ENCODE measurements around the gene EMP2. TPM values are rescaled to one million over a fixed set of nuclear protein-coding genes. Genes with fewer than 3 reads are reported as not detected.

EMP2 gene
- total RNA-seq, 1 donor from 2014 or later = 8.6 TPM

DNA sequence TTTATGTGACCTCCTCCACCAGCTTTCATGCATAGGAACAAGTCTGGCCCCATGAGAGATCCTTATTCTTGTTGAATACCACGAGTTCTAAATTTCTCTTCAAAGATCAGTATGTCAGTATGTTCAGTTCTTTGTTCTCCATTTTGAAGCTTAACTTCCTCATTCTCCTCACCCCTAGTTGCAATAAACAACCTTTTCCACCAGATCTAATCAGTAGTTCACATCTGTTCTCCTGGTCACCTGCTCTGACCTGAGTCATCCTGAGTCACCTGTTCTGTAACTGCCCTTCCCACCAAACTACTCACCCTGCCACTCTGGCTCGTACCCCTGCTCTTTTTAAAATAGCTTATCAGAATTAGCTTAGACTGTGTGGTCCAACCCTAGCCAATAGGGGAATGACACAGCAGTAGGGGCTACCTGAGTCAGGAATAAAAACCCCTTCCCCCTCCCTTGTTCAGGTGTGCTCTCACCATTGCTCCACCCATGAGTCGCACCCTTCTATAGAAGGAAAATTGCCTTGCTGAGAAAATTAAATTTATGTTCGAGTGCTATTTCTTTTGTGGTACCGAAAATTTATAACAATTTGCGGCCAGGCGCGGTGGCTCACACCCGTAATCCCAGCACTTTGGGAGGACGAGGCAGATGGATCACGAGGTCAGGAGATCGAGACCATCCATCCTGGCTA, 94.6 kb downstream of the EMP2 start:
- Mint-ChIP-seq H3K9me3 (ENCODE audit: unreplicated experiment) (no peaks in the 10 kb centered on the region), H3K4me3 (ENCODE audit: unreplicated experiment) (no peak overlapping the region), H3K27me3 (ENCODE audit: unreplicated experiment) (no peaks in the 10 kb centered on the region), H3K27ac (ENCODE audit: unreplicated experiment) (no peak overlapping the region), H3K36me3 (ENCODE audit: low read depth, unreplicated experiment) (peaks cover 15% of the 10 kb centered on the region), H3K4me1 (ENCODE audit: unreplicated experiment) (no peaks in the 10 kb centered on the region)
- no peak for DNase-seq (ENCODE audit: low spot score)
- TF ChIP-seq, protein P1, sequence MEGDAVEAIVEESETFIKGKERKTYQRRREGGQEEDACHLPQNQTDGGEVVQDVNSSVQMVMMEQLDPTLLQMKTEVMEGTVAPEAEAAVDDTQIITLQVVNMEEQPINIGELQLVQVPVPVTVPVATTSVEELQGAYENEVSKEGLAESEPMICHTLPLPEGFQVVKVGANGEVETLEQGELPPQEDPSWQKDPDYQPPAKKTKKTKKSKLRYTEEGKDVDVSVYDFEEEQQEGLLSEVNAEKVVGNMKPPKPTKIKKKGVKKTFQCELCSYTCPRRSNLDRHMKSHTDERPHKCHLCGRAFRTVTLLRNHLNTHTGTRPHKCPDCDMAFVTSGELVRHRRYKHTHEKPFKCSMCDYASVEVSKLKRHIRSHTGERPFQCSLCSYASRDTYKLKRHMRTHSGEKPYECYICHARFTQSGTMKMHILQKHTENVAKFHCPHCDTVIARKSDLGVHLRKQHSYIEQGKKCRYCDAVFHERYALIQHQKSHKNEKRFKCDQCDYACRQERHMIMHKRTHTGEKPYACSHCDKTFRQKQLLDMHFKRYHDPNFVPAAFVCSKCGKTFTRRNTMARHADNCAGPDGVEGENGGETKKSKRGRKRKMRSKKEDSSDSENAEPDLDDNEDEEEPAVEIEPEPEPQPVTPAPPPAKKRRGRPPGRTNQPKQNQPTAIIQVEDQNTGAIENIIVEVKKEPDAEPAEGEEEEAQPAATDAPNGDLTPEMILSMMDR (IDR thresholded peaks at IDR 0.05; ENCODE audit: unreplicated experiment) = no peak

DNA sequence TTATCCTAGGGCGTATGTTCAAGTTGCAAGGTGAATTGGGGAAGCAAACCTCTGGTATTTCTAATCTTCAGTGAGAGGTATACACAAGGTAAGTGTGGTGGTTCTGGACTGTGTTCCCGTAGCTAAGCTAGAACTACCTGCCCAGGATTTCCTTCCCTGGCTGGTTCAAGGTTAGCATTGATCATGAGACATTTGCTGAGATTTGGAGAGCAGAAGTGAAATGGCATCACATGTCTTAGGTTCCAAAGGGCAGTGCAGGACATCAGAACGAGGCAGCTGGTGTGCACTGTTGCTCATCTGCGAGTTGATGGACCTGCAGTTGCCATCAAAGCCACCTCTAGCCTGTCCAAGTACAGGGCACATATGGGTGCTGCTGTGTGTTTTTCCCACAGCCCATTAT, 95.2 kb downstream of the EMP2 start:
- Mint-ChIP-seq H3K27me3 (ENCODE audit: unreplicated experiment) (no peaks in the 10 kb centered on the region), H3K9me3 (ENCODE audit: unreplicated experiment) (no peaks in the 10 kb centered on the region), H3K4me1 (ENCODE audit: unreplicated experiment) (no peaks in the 10 kb centered on the region), H3K27ac (ENCODE audit: unreplicated experiment) (no peak overlapping the region), H3K4me3 (ENCODE audit: unreplicated experiment) (no peak overlapping the region), H3K36me3 (ENCODE audit: low read depth, unreplicated experiment) (peaks cover 15% of the 10 kb centered on the region)
- TF ChIP-seq, protein P1 (IDR thresholded peaks at IDR 0.05; ENCODE audit: unreplicated experiment) = no peak
- no peak for DNase-seq (ENCODE audit: low spot score)

DNA sequence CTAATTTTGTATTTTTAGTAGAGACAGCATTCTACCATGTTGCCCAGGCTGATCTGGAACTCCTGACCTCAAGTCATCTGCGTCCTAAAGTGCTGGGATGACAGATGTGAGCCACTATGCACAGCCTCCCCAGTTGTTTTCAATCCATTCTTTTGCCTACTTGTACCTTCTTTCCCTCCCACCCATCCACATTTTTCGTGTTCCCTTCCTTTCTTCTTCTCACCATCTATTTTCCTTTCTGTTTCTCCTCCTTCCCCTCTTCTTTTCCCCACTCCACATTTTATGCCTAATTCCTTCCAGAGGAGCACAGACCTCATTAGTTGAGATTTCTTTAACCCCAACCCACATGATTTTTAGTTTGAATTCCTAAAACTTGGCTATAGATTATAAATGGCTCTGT, 100.2 kb downstream of the EMP2 start:
- Mint-ChIP-seq H3K27ac (ENCODE audit: unreplicated experiment) (no peak overlapping the region), H3K4me1 (ENCODE audit: unreplicated experiment) (no peaks in the 10 kb centered on the region), H3K4me3 (ENCODE audit: unreplicated experiment) (no peak overlapping the region), H3K9me3 (ENCODE audit: unreplicated experiment) (no peaks in the 10 kb centered on the region), H3K36me3 (ENCODE audit: low read depth, unreplicated experiment) (peaks cover 16% of the 10 kb centered on the region), H3K27me3 (ENCODE audit: unreplicated experiment) (peaks cover 1% of the 10 kb centered on the region)
- TF ChIP-seq, protein P1 (IDR thresholded peaks at IDR 0.05; ENCODE audit: unreplicated experiment) = no peak
- no peak for DNase-seq (ENCODE audit: low spot score)

Other genes with a start within 250 kb of the EMP2 start
- 15.3 TPM for gene ATF7IP2, start 194.5 kb downstream of the EMP2 start, total RNA-seq (ENCODE audit: unreplicated experiment)
- 0.64 TPM for gene TEKT5, start 114.3 kb upstream of the EMP2 start, total RNA-seq (ENCODE audit: unreplicated experiment)
- 18.4 TPM for gene NUBP1, start 163.2 kb upstream of the EMP2 start, total RNA-seq (ENCODE audit: unreplicated experiment)
- gene TVP23A, start 238.2 kb upstream of the EMP2 start, total RNA-seq (ENCODE audit: unreplicated experiment) = 7.8 TPM

Measured in endothelial cell (in vitro differentiated cells).